Esophagus muscularis mucosa (tissue), 4 donors: ENCODE measurements around the gene HYAL1. TPM values are rescaled to one million over a fixed set of nuclear protein-coding genes. Genes with fewer than 3 reads are reported as not detected.

ENCODE experiments used
- DNase-seq: peaks from one replicate; pipeline ENCODE4 v3.0.0-alpha.2; 2017; ENCODE audit errors: extremely low spot score
- H3K27ac ChIP-seq, 4 donors: fragments of 200-600 bp; sonication (generic); replicated peaks in 1 of 4; 1 replicate in 3 of 4; 2 replicates in 1 of 4; pipeline ENCODE4 v1.5.1; 2016 to 2019; ENCODE audit warnings: mild to moderate bottlenecking in 1 of 4
- H3K27me3 ChIP-seq, 4 donors: fragments of 200-600 bp; sonication (generic); one replicate each; pipeline versions ENCODE4 v1.5.1 to v1.6.0; 2016 to 2019
- H3K36me3 ChIP-seq, 4 donors: fragments of 200-600 bp; sonication (generic); one replicate each; pipeline ENCODE4 v1.5.1; 2016 to 2019
- H3K4me1 ChIP-seq, 4 donors: fragments of 200-600 bp; sonication (generic); one replicate each; pipeline ENCODE4 v1.5.1; 2016 to 2019
- H3K4me3 ChIP-seq, 4 donors: fragments of 200-600 bp; sonication (generic); 1 replicate in 2 of 4; 2 replicates in 2 of 4; pipeline ENCODE4 v1.5.1; 2016 to 2019; ENCODE audit warnings: mild to moderate bottlenecking in 4 of 4, moderate library complexity in 1 of 4
- H3K9me3 ChIP-seq, 4 donors: fragments of 200-600 bp; sonication (generic); 1 replicate in 3 of 4; 2 replicates in 1 of 4; pipeline ENCODE4 v1.5.1; 2016 to 2019
- CTCF ChIP-seq, 3 experiments: fragments of 200-600 bp in 2 of 3; fragments of 450-650 bp in 1 of 3; sonication (generic) in 2 of 3; IDR thresholded peaks; one replicate each; pipeline ENCODE4 v1.5.1; 2017 to 2019; ENCODE audit warnings: antibody characterized with exemption in 3 of 3, mild to moderate bottlenecking in 2 of 3, moderate library complexity in 1 of 3
- EP300 ChIP-seq: sonication (generic); formaldehyde crosslinking; IDR thresholded peaks from one replicate; pipeline ENCODE4 v1.6.1; 2017; ENCODE audit warnings: antibody characterized with exemption
- POLR2A ChIP-seq: fragments of 450-650 bp; IDR thresholded peaks from one replicate; pipeline ENCODE4 v1.6.1; 2017; ENCODE audit warnings: antibody characterized with exemption, moderate library complexity, mild to moderate bottlenecking, low read depth
- POLR2AphosphoS5 ChIP-seq, 2 donors: sonication (generic); formaldehyde crosslinking; IDR thresholded peaks; one replicate each; pipeline ENCODE4 v1.6.1; 2017; ENCODE audit warnings: antibody characterized with exemption in 2 of 2
- WGBS: methylation state at CpG from one replicate; pipeline ENCODE4 v1.1.5; 2018; 5-methylcytosine and 5-hydroxymethylcytosine counted together
- intact Hi-C: fragments of 100-400 bp; cut with DNase I; formaldehyde crosslinking; loops from one replicate; pipeline ENCODE4 v1.15.1; 2023
- total RNA-seq, 4 donors: library from RNA; depleted of rRNA; stranded (reverse); fragments of >200 nt; gene quantifications; one replicate each; pipeline versions ENCODE4 v1.1.0 to v1.2.1, GENCODE V29; 2016

Gene HYAL1
- total RNA-seq, 4 donors from 2014 or later = 8.3 to 15.6 (median 9.0) TPM

GRCh38 chr3:50325113-50325480 lies 21.7 kb upstream of the HYAL1 start:
- 100% methylated on average over 2 of the region's 2 CpGs for WGBS
- DNase-seq = no peak
- Histone ChIP-seq H3K9me3 (no peaks in the 10 kb centered on the region), H3K36me3 (peaks cover 15 to 39% (median 35%) of the 10 kb centered on the region in 4 donors), H3K4me3 (no peak overlapping the region), H3K4me1 (peaks cover 39 to 76% (median 72%) of the 10 kb centered on the region in 4 donors), H3K27me3 (no peaks in the 10 kb centered on the region), H3K27ac (peak overlapping the region; percentile 93 to 95 (median 93))
- intact Hi-C loops = no loop called here
- no peak for TF ChIP-seq POLR2AphosphoS5 (IDR thresholded peaks at IDR 0.05)
- no peak for TF ChIP-seq CTCF (IDR thresholded peaks at IDR 0.05)
- TF ChIP-seq EP300 = no peak
- TF ChIP-seq POLR2A = no peak

GRCh38 chr3:50324351-50325112 lies 21.2 kb upstream of the HYAL1 start:
- no peak for DNase-seq
- Histone ChIP-seq H3K27ac (peak overlapping the region; percentile 93 to 95 (median 93)), H3K4me1 (peaks cover 45 to 82% (median 78%) of the 10 kb centered on the region in 4 donors), H3K4me3 (no peak overlapping the region), H3K27me3 (no peaks in the 10 kb centered on the region), H3K36me3 (peaks cover 10 to 39% (median 34%) of the 10 kb centered on the region in 4 donors), H3K9me3 (no peaks in the 10 kb centered on the region)
- TF ChIP-seq POLR2A (no peak), CTCF (IDR thresholded peaks at IDR 0.05) (peak; percentile 77 to 87 (median 79)), POLR2AphosphoS5 (IDR thresholded peaks at IDR 0.05) (peak in 1 of 2 donors; percentile 34), EP300 (no peak)
- intact Hi-C loops = no loop called here
- 43% methylated on average over 3 of the region's 4 CpGs for WGBS

GRCh38 chr3:50323614-50324199 lies 20.3 kb upstream of the HYAL1 start:
- H3K27me3 ChIP-seq = no peaks in the 10 kb centered on the region
- peak overlapping the region; percentile 93 to 95 (median 93) for H3K27ac ChIP-seq
- H3K9me3 ChIP-seq = no peaks in the 10 kb centered on the region
- TF ChIP-seq POLR2A = no peak
- peak in 1 of 3 experiments; percentile 8 for TF ChIP-seq CTCF (IDR thresholded peaks at IDR 0.05)
- peak; percentile 48 to 65 for TF ChIP-seq POLR2AphosphoS5 (IDR thresholded peaks at IDR 0.05)
- TF ChIP-seq EP300 = peak; percentile 55
- intact Hi-C loops = no loop called here
- WGBS = 56% methylated on average over 2 of the region's 5 CpGs
- no peak for DNase-seq
- H3K36me3 ChIP-seq = peaks cover 10 to 40% (median 34%) of the 10 kb centered on the region in 4 donors
- peak overlapping the region in 3 of 4 donors; percentile 12 to 86 (median 83) for H3K4me3 ChIP-seq
- peaks cover 50 to 87% (median 82%) of the 10 kb centered on the region in 4 donors for H3K4me1 ChIP-seq

GRCh38 chr3:50323092-50323600 lies 19.8 kb upstream of the HYAL1 start:
- Histone ChIP-seq H3K36me3 (peaks cover 10 to 46% (median 40%) of the 10 kb centered on the region in 4 donors), H3K27ac (peak overlapping the region; percentile 93 to 95 (median 93)), H3K4me1 (peaks cover 50 to 88% (median 82%) of the 10 kb centered on the region in 4 donors), H3K27me3 (no peaks in the 10 kb centered on the region), H3K9me3 (no peaks in the 10 kb centered on the region), H3K4me3 (peak overlapping the region; percentile 12 to 86 (median 78))
- TF ChIP-seq EP300 = no peak
- no peak for TF ChIP-seq POLR2A
- TF ChIP-seq POLR2AphosphoS5 (IDR thresholded peaks at IDR 0.05) = no peak
- no peak for TF ChIP-seq CTCF (IDR thresholded peaks at IDR 0.05)
- intact Hi-C loops = no loop called here
- no peak for DNase-seq
- WGBS = 46% methylated on average over 4 of the region's 4 CpGs
